Loucy (cell line): ENCODE measurements around the gene ZNF785.
A peak's percentile ranks its signal among the peaks of the same experiment; 100 is the strongest.

Experiments used
- H2AFZ ChIP-seq: fragments of 200-600 bp; sonication (generic); 2 replicates; pipeline ENCODE4 v1.6.0; 2016; ENCODE audit warnings: antibody characterized with exemption, mild to moderate bottlenecking, low read length, moderate library complexity
- H3F3A ChIP-seq: fragments of 200-600 bp; 2 replicates; pipeline ENCODE4 v1.6.0; 2016; ENCODE audit warnings: antibody characterized with exemption, low read depth, mild to moderate bottlenecking
- H3K27me3 ChIP-seq: fragments of 200-600 bp; sonication (generic); 2 replicates; pipeline ENCODE4 v1.6.1; 2014; ENCODE audit warnings: low read length, mild to moderate bottlenecking; ENCODE audit not compliant: insufficient read depth, poor library complexity, severe bottlenecking
- H3K36me3 ChIP-seq: fragments of 200-600 bp; sonication (generic); 2 replicates; pipeline ENCODE4 v1.6.1; 2016; ENCODE audit warnings: low read length; ENCODE audit not compliant: insufficient read depth
- H3K4me1 ChIP-seq: fragments of 200-600 bp; sonication (generic); 2 replicates; pipeline ENCODE4 v1.5.1; 2014; ENCODE audit warnings: low read length, mild to moderate bottlenecking; ENCODE audit not compliant: insufficient read depth, poor library complexity, severe bottlenecking
- H3K4me2 ChIP-seq: fragments of 200-600 bp; sonication (generic); 2 replicates; pipeline ENCODE4 v1.6.0; 2014; ENCODE audit warnings: antibody characterized with exemption, low read length, low read depth, mild to moderate bottlenecking; ENCODE audit not compliant: poor library complexity, severe bottlenecking
- H3K4me3 ChIP-seq: fragments of 200-600 bp; sonication (generic); 2 replicates; pipeline ENCODE4 v1.5.1; 2014; ENCODE audit warnings: low read length, mild to moderate bottlenecking, mixed read lengths; ENCODE audit not compliant: poor library complexity, severe bottlenecking
- H3K79me2 ChIP-seq: fragments of 200-600 bp; sonication (generic); 2 replicates; pipeline ENCODE4 v1.6.1; 2014; ENCODE audit warnings: low read length; ENCODE audit not compliant: insufficient read depth
- H3K9ac ChIP-seq: fragments of 200-600 bp; sonication (generic); 2 replicates; pipeline ENCODE4 v1.6.0; 2014; ENCODE audit warnings: mild to moderate bottlenecking, low read depth, low read length, moderate library complexity; ENCODE audit not compliant: poor library complexity, severe bottlenecking
- H3K9me2 ChIP-seq: fragments of 200-600 bp; sonication (generic); replicated peaks from 2 replicates; pipeline ENCODE4 v1.6.1; 2016; ENCODE audit warnings: low read depth, low read length, mixed read lengths
- H3K9me3 ChIP-seq: fragments of 200-600 bp; sonication (generic); 2 replicates; pipeline ENCODE4 v1.6.1; 2014; ENCODE audit warnings: mild to moderate bottlenecking, antibody characterized with exemption, low read length, low read depth; ENCODE audit not compliant: insufficient read depth
- H4K20me1 ChIP-seq: fragments of 200-600 bp; sonication (generic); 2 replicates; pipeline ENCODE4 v1.6.0; 2014; ENCODE audit warnings: antibody characterized with exemption, low read length, mild to moderate bottlenecking; ENCODE audit not compliant: insufficient read depth, poor library complexity, severe bottlenecking
- EZH2phosphoT487 ChIP-seq: fragments of 200-600 bp; IDR thresholded peaks from 2 replicates; pipeline ENCODE4 v1.6.1; 2018; ENCODE audit warnings: antibody characterized with exemption, mild to moderate bottlenecking, moderate library complexity, borderline replicate concordance
- TF ChIP-seq, protein P1 (sequence below): fragments of 200-600 bp; sonication (generic); conservative IDR thresholded peaks from 2 replicates; pipeline ENCODE4 v1.5.1; 2014; ENCODE audit warnings: mild to moderate bottlenecking, antibody characterized with exemption, low read length

Gene ZNF785

DNA sequence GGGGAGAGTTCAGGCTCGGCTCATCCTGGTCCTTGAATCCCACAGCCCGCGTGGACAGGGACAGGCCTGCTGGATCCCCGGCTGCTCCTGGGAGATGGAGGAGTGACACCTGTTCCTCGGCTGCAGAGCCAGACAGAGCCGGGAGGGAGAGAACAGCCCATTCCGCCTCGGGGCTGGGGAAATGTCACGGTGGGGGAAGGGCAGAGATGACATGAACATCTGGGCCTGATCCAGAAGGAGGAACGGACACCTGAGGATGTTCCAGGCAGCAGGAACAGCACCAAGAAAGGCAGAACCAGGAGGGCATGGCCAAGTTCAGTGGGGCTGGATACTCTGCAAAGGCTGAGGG is 29.4 kb downstream of the ZNF785 start:
- peak overlapping the region; percentile 88 for H3K4me2 ChIP-seq
- H3K9me2 ChIP-seq, result no peaks in the 10 kb centered on the region

DNA sequence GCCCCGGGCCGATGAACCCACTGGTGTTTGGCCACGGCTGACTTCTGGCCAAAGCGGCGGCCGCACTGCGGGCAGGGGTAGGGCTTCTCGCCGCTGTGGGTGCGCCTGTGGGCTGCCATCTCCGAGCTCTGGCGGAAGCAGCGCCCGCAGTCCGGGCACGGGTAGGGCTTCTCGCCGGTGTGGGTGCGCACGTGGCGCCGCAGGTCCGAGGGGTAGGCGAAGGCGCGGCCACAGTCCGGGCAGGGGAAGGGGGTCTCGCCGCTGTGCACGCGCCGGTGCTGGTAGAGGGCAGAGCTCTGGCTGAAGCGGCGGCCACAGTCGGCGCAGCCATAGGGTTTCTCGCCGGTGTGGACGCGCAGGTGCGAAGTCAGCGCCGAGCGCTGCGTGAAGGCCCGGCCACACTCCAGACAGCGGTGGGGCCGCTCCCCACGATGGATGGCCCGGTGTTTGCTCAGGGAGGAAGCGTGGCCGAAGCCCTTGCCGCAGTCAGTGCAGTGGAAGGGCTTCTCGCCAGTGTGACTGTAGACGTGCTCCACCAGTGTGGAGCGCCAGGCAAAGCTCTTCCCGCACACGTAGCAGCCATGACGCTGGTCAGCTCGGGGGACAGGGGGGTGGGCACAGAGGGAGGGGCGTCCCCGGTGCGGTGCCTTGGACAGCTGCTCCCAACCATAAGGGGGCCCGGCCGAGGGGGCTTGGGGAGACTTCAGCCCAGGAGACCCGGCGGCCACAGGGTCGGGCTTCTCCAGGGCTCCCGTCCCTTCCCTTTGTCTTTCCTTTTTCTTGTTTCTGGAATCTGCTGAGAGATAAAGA is 30.0 kb downstream of the ZNF785 start:
- H3K4me2 ChIP-seq, result no peak overlapping the region
- no peak overlapping the region for H3K9ac ChIP-seq
- H3K4me3 ChIP-seq, result no peak overlapping the region
- H4K20me1 ChIP-seq, result no peaks in the 10 kb centered on the region
- H3K9me2 ChIP-seq, result no peaks in the 10 kb centered on the region
- H3K79me2 ChIP-seq, result peaks cover 56% of the 10 kb centered on the region
- no peaks in the 10 kb centered on the region for H3F3A ChIP-seq
- H3K27me3 ChIP-seq, result no peaks in the 10 kb centered on the region
- no peak overlapping the region for H2AFZ ChIP-seq
- H3K4me1 ChIP-seq, result peaks cover 31% of the 10 kb centered on the region
- H3K36me3 ChIP-seq, result no peaks in the 10 kb centered on the region
- H3K9me3 ChIP-seq, result no peaks in the 10 kb centered on the region
- TF ChIP-seq, protein P1, sequence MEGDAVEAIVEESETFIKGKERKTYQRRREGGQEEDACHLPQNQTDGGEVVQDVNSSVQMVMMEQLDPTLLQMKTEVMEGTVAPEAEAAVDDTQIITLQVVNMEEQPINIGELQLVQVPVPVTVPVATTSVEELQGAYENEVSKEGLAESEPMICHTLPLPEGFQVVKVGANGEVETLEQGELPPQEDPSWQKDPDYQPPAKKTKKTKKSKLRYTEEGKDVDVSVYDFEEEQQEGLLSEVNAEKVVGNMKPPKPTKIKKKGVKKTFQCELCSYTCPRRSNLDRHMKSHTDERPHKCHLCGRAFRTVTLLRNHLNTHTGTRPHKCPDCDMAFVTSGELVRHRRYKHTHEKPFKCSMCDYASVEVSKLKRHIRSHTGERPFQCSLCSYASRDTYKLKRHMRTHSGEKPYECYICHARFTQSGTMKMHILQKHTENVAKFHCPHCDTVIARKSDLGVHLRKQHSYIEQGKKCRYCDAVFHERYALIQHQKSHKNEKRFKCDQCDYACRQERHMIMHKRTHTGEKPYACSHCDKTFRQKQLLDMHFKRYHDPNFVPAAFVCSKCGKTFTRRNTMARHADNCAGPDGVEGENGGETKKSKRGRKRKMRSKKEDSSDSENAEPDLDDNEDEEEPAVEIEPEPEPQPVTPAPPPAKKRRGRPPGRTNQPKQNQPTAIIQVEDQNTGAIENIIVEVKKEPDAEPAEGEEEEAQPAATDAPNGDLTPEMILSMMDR, result no peak
- TF ChIP-seq EZH2phosphoT487, result no peak

More for the DNA sequence above, 29.4 kb downstream of the ZNF785 start:
- Histone ChIP-seq H2AFZ (no peak overlapping the region), H3K79me2 (peaks cover 56% of the 10 kb centered on the region), H3K27me3 (no peaks in the 10 kb centered on the region), H3K4me1 (peaks cover 31% of the 10 kb centered on the region), H4K20me1 (no peaks in the 10 kb centered on the region), H3K9me3 (no peaks in the 10 kb centered on the region), H3K36me3 (no peaks in the 10 kb centered on the region), H3K4me3 (no peak overlapping the region), H3F3A (no peaks in the 10 kb centered on the region), H3K9ac (no peak overlapping the region)
- no peak for TF ChIP-seq EZH2phosphoT487
- TF ChIP-seq, protein P1, result no peak

DNA sequence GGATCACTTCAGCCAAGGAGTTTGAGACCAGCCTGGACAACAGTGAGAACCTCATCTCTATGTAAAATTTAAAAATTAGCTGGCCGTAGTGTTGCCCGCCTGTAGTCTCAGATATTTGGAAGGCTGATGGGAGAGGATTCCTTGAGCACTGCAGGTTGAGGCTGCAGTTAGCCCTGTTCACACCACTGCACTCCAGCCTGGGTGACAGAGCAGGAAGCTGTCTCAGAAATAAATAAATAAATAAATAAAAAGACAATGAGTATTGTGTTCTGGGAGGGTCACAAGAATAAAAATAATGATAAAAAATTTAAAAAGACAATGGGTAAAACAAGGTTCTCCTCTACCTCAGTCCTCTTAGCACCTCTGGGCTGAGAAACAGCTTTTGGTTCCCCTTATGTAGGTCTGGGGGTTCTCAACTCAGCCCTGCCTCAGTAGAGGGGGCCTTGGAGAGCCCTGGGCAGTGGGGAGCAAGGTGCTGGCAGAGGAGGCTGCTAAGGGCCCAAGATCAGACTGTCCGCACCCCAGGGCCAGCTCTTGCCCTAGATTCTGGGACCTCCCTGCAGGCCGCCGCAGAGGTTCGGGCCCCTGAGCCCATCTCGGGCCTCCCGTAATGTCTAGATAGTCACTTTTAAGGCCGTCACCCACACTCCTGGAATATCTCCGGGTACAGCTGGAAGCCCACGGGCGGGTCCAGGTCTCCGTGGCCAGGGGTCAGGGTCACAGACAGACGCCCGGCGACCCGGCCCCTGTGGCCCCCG is 30.8 kb downstream of the ZNF785 start:
- Histone ChIP-seq H3K4me3 (no peak overlapping the region), H3K27me3 (no peaks in the 10 kb centered on the region), H3F3A (no peaks in the 10 kb centered on the region), H3K79me2 (peaks cover 56% of the 10 kb centered on the region), H3K36me3 (no peaks in the 10 kb centered on the region), H3K9me3 (no peaks in the 10 kb centered on the region), H3K9ac (no peak overlapping the region), H2AFZ (no peak overlapping the region), H3K4me1 (peaks cover 31% of the 10 kb centered on the region), H3K4me2 (no peak overlapping the region), H4K20me1 (no peaks in the 10 kb centered on the region), H3K9me2 (no peaks in the 10 kb centered on the region)
- TF ChIP-seq, protein P1, result no peak
- no peak for TF ChIP-seq EZH2phosphoT487
